OCI-M2 (cell line): ENCODE measurements around the gene MSTO1.
"Not testable (repeated sequence)": the region's sequence is repeated elsewhere in the genome, so short reads cannot be mapped to it uniquely, and the experiment has no call there.

Experiments
- DNase-seq: peaks from one replicate; lab custom pipeline; 2025; ENCODE audit not compliant: unreplicated experiment; lab: John Stamatoyannopoulos, UW

Gene MSTO1

GRCh38 chr1:155613226-155613625, 3.2 kb downstream of the MSTO1 start:
- not testable (repeated sequence) for DNase-seq

DNA sequence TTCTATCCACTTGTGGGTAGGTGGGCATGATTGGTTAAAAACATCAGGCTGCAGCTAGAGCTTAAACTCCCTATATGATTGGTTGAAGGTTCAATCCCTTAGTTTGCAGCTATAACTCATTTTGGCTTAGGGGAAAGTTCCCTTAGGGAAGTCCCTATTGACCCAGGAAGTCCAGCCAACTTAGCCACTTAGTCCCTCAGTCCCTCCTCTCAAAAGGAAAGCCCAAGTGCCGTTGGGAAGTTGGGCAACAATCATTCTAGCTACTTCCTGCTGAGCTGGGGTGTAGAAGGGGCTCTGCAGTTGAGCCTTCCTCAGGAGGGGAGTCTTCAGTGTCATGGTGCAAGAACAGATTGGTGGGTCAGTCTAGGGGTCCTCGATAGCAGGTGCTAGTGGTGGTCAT, 12.2 kb downstream of the MSTO1 start:
- no peak for DNase-seq

DNA sequence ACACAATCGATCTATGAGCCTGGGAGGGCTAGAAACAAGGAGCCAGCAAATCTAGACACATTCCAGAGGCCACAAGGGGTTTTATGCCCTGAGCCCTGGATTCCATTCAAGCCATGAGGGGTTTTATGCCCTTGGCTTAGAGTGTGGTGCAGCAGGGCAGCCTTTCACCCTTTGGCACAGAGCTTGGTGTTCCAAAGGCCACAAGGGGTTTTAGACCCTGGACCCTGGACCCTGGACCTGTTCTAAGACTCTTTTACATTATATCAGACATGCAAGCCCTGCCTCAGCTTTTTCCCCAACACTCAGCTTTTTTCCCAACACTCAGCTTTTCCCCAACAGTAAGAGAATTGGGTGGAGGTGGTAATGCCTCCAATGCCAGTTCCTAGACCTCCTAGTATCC, 13.3 kb downstream of the MSTO1 start:
- DNase-seq = no peak

GRCh38 chr1:155626428-155626827, 16.4 kb downstream of the MSTO1 start:
- not testable (repeated sequence) for DNase-seq

DNA sequence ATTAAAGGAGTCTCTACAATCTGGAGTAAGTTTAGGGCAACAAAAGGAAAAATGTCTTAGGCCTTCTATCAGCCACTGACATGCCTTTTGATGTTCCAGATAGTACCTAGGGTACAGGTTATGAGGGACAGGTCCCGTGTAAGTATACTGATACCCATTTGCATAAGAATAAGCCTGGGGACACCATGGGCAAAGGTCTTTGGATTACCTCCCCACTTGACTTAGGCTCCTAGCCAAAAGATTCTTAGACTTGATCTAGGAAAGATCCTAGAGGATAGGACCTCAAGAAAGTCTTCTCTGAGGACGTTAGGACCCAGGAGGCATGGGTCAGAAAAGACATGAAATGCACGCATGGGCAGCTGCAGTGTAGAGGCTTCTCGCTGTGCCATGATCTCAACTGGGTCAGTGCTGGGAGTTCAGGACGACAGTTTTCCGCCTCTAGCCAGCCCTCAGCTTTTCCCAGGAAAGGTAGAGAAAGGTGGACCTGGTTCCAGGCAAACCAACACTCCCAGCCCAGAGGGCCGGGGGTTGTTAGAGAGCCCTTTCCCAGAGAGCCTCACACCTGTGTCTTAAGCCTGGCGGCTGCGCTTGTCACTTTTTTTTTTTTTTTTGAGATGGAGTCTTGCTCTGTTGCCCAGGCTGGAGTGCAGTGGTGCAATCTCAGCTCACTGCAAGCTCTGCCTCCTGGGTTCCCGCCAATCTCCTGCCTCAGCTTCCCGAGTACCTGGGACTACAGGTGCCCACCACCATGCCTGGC, 26.6 kb downstream of the MSTO1 start:
- DNase-seq = no peak

GRCh38 chr1:155640367-155640766, 30.3 kb downstream of the MSTO1 start:
- DNase-seq = no peak

GRCh38 chr1:155642559-155643180, 32.7 kb downstream of the MSTO1 start:
- DNase-seq = not testable (repeated sequence)

DNA sequence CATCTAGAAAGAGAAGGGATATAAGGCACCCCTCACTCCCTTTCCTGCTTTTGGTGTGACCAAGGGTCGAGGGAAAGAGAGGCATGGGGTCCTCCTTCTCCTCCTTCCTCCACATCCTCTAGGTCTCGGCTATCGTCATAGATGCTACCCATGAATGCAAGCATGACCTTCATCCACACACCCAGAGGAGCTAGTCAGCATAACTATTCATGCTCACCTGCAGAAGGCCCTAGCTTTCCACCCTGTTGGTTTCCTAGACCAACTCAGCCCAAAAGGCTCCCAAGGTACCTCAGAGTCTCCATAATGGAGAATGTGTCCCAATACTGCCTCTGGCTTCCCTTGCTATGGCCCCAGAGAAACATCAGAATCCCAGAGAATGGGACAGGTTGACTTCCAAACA, 33.2 kb downstream of the MSTO1 start:
- no peak for DNase-seq

DNA sequence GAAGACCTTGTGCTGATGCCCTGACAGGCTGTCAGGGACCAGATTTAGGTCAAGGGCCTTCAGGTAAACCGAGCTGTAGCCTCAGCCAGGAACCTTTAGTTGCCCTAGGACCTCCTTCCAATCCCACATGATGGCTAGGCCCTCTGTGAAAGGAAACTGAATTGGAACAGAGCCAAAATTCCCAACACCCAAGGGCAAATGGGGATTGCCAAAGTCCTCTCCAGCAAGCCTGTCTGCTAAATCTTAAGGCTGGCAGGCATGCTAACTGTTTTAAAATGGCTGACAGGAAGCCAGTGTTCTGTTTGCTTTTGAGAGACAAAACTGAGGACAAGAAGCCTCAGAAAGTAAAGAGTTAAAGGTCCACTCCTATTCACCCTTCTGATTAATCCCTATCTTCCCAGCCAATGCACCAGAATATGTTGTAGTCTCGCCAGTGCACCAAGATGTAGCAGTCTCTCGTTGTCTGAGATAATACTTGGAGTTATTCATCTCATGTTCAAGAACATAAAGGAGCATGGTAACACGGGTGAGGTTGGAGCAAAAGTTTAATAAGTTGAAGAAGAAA, 35.1 kb downstream of the MSTO1 start:
- no peak for DNase-seq

- no peak for DNase-seq
Measured at GRCh38 chr1:155645648-155646047, 35.6 kb downstream of the MSTO1 start.

DNA sequence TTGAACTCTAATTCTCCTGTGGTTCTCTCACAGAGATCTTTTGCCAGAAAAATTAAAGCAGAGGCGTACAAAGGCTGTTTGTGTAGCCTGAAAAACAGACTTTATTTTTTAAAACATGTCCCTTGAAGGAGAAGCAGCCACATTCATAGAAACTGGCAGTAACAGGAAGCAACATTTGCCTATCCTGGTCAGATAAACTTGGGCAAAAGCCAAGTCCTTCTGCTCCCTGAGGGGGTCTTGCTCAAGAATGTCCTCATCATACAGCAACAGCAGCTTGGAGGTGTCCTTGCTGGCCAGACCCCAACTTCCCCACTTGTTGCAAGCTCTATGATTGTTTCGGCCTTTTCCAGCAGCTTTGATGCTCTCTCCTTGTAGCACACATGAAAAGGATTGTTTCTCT, 36.3 kb downstream of the MSTO1 start:
- DNase-seq = no peak

DNA sequence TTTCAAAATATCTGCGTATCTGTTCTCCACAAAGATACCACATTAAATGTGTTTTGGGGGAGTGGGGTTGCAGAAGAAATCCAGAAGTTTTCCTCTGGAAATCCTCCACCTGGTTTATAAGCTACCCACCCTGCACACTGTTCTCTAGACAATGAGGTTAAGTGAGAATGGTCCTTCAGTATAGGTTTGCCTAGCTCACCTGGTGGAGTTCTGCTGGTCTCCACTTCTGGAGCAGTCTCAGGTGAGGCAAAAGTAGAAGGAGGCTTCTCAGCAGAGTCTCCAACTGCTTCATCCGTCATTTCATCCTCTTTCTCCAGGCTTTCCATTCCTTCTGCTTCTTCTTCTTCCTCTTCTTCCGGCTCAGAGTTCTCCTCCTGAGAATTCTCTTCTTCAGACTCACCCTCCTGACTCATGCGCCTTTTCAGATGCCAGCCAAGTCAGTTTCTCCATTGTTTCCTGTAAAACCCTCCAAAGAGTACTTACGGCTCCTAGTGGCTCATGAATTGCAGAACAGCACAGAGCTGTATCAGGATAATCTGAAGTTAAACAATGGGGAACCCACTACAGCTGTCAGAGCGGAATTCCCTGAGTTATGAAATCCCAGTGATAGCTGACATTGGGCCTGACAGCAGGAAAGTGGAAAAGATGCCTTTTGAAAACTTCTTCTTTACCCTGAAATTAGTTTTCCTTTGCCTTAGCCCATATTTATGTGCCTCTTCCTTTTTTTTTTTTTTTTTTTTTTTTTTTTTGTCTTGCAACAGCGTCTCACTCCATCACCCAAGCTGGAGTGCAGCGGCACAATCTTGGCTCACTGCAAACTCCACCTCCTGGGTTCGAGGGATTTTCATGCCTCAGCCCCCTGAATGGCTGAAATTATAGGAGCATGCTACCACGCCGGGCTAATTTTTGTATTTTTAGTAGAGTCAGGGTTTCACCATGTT, 38.5 kb downstream of the MSTO1 start:
- DNase-seq = no peak

GRCh38 chr1:155649676-155650075, 39.7 kb downstream of the MSTO1 start:
- no peak for DNase-seq

DNA sequence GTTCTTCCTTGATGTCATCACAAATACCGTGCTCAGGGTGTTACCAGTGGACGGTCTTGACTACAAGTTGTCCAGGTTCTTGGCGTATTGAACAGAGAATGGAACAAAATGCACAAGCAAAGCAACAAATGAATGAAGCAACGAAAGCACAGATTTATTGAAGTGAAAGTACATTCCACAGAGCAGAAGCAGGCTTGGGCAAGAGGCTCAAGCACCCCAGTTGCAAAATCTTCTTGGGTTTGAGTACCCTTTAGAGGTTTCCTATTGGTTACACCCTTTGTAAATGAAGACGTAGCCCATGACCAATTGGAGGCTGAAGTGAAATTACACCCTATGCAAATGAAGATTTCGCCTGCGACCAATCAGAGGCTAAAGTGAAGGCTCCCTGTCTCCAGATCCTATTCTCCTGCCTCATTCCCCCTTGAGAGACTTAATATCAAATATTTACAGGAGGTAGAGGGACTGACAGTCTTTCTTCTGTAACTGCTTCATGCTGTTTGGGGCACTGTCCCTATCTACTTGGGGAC, 40.3 kb downstream of the MSTO1 start:
- DNase-seq = no peak

DNA sequence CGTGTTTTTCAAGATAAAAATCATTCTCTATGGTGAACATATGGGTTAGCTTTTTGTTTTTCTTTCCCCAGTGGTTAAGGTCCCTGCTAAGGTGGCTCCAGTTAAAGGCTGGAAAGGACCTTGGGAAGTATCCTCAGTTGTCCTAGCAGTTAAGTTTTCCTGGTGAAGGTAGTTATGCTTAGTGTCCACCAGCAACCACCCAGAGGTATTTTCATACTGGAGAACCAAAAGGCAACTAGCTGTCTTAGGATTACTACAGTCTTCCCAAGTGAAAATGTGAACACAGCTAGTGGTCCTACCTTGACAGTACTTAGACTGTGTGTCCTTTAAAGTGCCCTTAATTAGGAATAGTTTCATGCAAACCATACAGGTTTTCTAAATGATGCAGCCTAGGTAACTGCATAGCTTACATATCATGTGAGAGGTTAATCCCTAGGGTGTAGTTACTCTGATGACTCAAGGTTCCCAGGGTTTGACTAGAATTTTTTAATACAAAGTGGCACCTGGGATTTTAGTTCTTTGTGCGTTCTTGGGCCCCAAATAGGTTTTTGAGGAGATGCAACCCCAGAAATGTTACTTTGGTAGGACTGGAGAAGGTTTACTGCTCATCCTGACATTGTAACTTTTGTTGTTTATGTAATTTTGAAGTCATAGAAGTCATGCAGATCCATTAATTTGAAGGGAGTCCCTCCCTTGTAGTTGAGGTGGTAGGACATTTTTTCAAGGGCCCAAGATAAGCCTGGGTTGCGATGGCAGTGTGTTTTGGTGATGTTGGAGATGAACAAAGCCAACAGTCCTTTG, 42.0 kb downstream of the MSTO1 start:
- DNase-seq = no peak

DNA sequence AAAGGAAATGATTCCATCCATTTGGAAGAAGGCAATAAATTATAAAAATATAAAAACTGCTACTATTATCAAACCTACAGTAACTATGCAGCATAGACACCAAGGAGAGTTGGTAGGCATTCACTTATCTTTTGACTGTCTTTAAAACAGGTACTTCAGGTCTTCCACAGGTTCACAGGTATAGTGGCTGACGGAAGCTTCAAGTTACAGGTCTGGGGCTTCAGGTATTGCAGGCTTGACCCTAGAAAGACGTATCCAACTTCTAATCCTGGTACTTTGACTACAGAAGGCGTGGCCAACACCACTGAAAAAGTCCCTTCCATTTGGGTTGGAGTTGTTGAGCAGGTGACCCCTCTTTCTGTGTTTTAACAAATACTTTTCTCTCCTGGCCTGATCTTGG, 42.9 kb downstream of the MSTO1 start:
- DNase-seq = no peak

DNA sequence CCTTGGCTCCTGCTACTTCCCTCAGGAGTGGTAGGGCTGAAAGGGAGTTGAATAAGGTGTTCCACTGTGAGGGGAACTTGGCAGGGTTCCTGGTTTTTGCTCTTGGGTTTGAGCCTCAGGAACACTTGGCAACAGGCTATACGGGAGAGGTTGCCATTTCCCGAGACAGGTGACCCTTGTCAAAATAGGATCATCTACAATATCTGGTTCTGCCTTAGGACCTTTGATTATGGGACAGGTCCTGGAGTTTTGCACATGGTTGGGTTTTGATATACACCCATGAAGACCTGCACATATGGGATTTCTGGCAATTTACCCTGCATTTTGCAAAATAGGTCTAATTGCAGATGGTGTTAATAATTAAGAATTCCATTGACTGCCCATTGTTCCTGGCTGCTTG, 47.4 kb downstream of the MSTO1 start:
- no peak for DNase-seq

GRCh38 chr1:155661239-155661638, 51.2 kb downstream of the MSTO1 start:
- DNase-seq = not testable (repeated sequence)
